Measurements from ENCODE around the gene ZFP92.

The ZFP92 gene

GRCh38 chrX:153445856-153446635 lies 34.8 kb downstream of the ZFP92 start, which contains the start of gene TREX2:
Gene TREX2 (minus strand): TSS chrX:153446056. CDS start chrX:153445430, 626 bp downstream.
- no peak for TF ChIP-seq CTCF (IDR thresholded peaks at IDR 0.05; ENCODE audit: low read depth, low read length)
- no peak within 1 kb of the TSS for H3K4me3 ChIP-seq (ENCODE audit: low read depth, low read length)

- H3K4me3 ChIP-seq (ENCODE audit: low read depth, low read length) = no peak overlapping the region
- TF ChIP-seq CTCF (IDR thresholded peaks at IDR 0.05; ENCODE audit: low read depth, low read length) = no peak
Measured at GRCh38 chrX:153446636-153446936, 35.3 kb downstream of the ZFP92 start.

- no peak for TF ChIP-seq CTCF (IDR thresholded peaks at IDR 0.05; ENCODE audit: low read depth, low read length)
- no peak overlapping the region for H3K4me3 ChIP-seq (ENCODE audit: low read depth, low read length)
Measured at GRCh38 chrX:153446950-153447580, 35.8 kb downstream of the ZFP92 start.

GRCh38 chrX:153447581-153447960 lies 36.3 kb downstream of the ZFP92 start:
- no peak for TF ChIP-seq CTCF (IDR thresholded peaks at IDR 0.05; ENCODE audit: low read depth, low read length)
- H3K4me3 ChIP-seq (ENCODE audit: low read depth, low read length) = no peak overlapping the region

- TF ChIP-seq CTCF (IDR thresholded peaks at IDR 0.05; ENCODE audit: low read depth, low read length) = no peak
- H3K4me3 ChIP-seq (ENCODE audit: low read depth, low read length) = no peak overlapping the region
Measured at GRCh38 chrX:153448556-153449367, 37.5 kb downstream of the ZFP92 start.

- no peak overlapping the region for H3K4me3 ChIP-seq (ENCODE audit: low read depth, low read length)
- no peak for TF ChIP-seq CTCF (IDR thresholded peaks at IDR 0.05; ENCODE audit: low read depth, low read length)
Measured at GRCh38 chrX:153449368-153450113, 38.3 kb downstream of the ZFP92 start.

All from WI38 (cell line).